ENCODE measurements around the gene SCAMP1. TPM values are rescaled to one million over a fixed set of nuclear protein-coding genes. Genes with fewer than 3 reads are reported as not detected.

SCAMP1 gene
- total and polyA plus RNA-seq, 2 of the 13 experiments (the other 11 are each of a cell fraction or from before 2014, with no cell fraction given): 18.2 to 33.7 TPM

GRCh38 chr5:78318337-78318736 lies 42.1 kb upstream of the SCAMP1 start:
- no peak overlapping the region for H3K4me3 ChIP-seq (replicated peaks in 1 of 3; ENCODE audit: insufficient read depth in 1 of 3, low read depth in 2 of 3, low read length in 3 of 3)
- H3K4me1 ChIP-seq (ENCODE audit: insufficient read depth, low read length): no peaks in the 10 kb centered on the region
- intact Hi-C loops (cut with micrococcal nuclease; ENCODE audit: unreplicated experiment): no loop called here
- ChIA-PET CTCF (ENCODE audit: low intra/inter-chr PET ratio, low total read pairs) (no interaction called here), POLR2A (interaction anchor here (1.1 kb wide), 1 partner anchor 24 kb away, joined by 3 read pairs; the partner anchor contains the start of gene AP3B1)
- FAIRE-seq (no peak), ATAC-seq (no peak), DNase-seq (ENCODE audit: low spot score) (no peak)
- no peaks in the 10 kb centered on the region for H3K9me3 ChIP-seq (ENCODE audit: low read length)
- H3K36me3 ChIP-seq (replicated peaks in 1 of 2; ENCODE audit: control insufficient read depth in 1 of 2, insufficient read depth in 2 of 2, low read length in 2 of 2): no peaks in the 10 kb centered on the region
- in situ Hi-C loops (cut with HindIII; ENCODE audit: extremely low pct_ligation_motif_present, low pct_unique_long_range_greater_than_20kb): no loop called here
- 65% methylated on average over 3 of the region's 3 CpGs for whole genome bisulfite sequencing (ENCODE audit: low lambda C conversion rate)
- no peak overlapping the region for H3K4me2 ChIP-seq (ENCODE audit: low read depth, low read length)
- no peak overlapping the region for H2AFZ ChIP-seq (ENCODE audit: low read length)
- TF ChIP-seq ZFP90 (CRISPR knock-in tag; IDR thresholded peaks at IDR 0.05; ENCODE audit: borderline replicate concordance) (no peak), SNRNP70 (IDR thresholded peaks at IDR 0.05; ENCODE audit: low read depth, low read length) (no peak), ZNF75D (CRISPR knock-in tag; IDR thresholded peaks at IDR 0.05; ENCODE audit: borderline replicate concordance) (no peak), KAT2B (IDR thresholded peaks at IDR 0.05; ENCODE audit: borderline replicate concordance, low read depth, low read length) (no peak), ZNF383 (CRISPR knock-in tag; IDR thresholded peaks at IDR 0.05; ENCODE audit: borderline replicate concordance) (no peak), ATF1 (CRISPR knock-in tag; IDR thresholded peaks at IDR 0.05) (no peak), ZNF7 (CRISPR knock-in tag; IDR thresholded peaks at IDR 0.05) (no peak), NAIF1 (CRISPR knock-in tag; IDR thresholded peaks at IDR 0.05; ENCODE audit: borderline replicate concordance) (no peak), ZNF747 (CRISPR knock-in tag; IDR thresholded peaks at IDR 0.05; ENCODE audit: borderline replicate concordance) (no peak), CSRNP2 (CRISPR knock-in tag; conservative IDR thresholded peaks at IDR 0.05; ENCODE audit: low read depth) (no peak)
- H4K20me1 ChIP-seq (ENCODE audit: insufficient read depth, low read length): no peaks in the 10 kb centered on the region
- H3K9ac ChIP-seq (ENCODE audit: insufficient read depth, low read depth, low read length): no peak overlapping the region
- BruUV-seq (replicated peaks): no TSS peak
- no peaks in the 10 kb centered on the region for H3K27me3 ChIP-seq (ENCODE audit: control insufficient read depth in 1 of 2, insufficient read depth in 2 of 2, low read length in 2 of 2)
- no peak overlapping the region for H3K27ac ChIP-seq (ENCODE audit: extremely low read length, insufficient read depth, low read length)
- no peaks in the 10 kb centered on the region for H3K79me2 ChIP-seq (ENCODE audit: insufficient read depth, low read length)

Data from HepG2 (cell line).